GM23338 (cell line): ENCODE measurements around the gene CDH4.

Experiments
- EZH2 ChIP-seq: fragments of 200-600 bp; sonication (generic); IDR thresholded peaks from one replicate; pipeline ENCODE4 v1.8.0; 2017; ENCODE audit warnings: antibody characterized with exemption, mild to moderate bottlenecking, low read depth; ENCODE audit not compliant: unreplicated experiment
- EZH2phosphoT487 ChIP-seq: fragments of 200-600 bp; sonication (generic); IDR thresholded peaks from one replicate; pipeline ENCODE4 v1.8.1; 2018; ENCODE audit warnings: antibody characterized with exemption; ENCODE audit not compliant: unreplicated experiment
- POLR2AphosphoS5 ChIP-seq: IDR thresholded peaks from 2 replicates; pipeline ENCODE4 v1.6.1; 2016; ENCODE audit warnings: antibody characterized with exemption, low read depth
- TF ChIP-seq, protein P1 (sequence below), 2 experiments: fragments of 200-600 bp in 1 of 2; sonication (generic) in 1 of 2; conservative IDR thresholded peaks; 2 replicates each; pipeline versions ENCODE4 v1.5.1 to v1.6.1; 2016 to 2017; ENCODE audit warnings: antibody characterized with exemption in 2 of 2, low read depth in 2 of 2, mild to moderate bottlenecking in 2 of 2, moderate library complexity in 1 of 2
- TF ChIP-seq, protein P2 (sequence below): IDR thresholded peaks from one replicate; pipeline ENCODE4 v1.6.1; 2018; ENCODE audit warnings: antibody characterized with exemption; ENCODE audit not compliant: unreplicated experiment

DNA sequence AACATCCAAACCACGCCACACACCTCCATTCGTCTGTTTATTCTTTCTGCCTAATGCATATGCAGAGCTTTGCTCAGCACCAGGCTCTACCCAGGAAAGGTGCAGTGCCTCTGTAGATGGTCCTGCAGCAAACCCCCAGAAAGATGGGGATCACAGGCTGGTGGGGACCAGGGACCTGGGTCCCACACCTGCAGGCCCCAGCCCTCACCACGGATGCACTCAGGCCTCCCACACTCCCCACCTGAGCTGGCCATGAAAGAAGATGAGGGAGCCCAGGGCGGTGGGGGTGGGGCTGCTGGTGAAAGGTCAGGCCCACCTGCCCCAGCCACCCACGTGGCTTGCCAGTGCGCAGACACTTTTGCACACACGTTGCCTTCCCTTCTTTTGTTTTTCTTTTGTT is 595.9 kb downstream of the CDH4 start:
- TF ChIP-seq, protein P1, sequence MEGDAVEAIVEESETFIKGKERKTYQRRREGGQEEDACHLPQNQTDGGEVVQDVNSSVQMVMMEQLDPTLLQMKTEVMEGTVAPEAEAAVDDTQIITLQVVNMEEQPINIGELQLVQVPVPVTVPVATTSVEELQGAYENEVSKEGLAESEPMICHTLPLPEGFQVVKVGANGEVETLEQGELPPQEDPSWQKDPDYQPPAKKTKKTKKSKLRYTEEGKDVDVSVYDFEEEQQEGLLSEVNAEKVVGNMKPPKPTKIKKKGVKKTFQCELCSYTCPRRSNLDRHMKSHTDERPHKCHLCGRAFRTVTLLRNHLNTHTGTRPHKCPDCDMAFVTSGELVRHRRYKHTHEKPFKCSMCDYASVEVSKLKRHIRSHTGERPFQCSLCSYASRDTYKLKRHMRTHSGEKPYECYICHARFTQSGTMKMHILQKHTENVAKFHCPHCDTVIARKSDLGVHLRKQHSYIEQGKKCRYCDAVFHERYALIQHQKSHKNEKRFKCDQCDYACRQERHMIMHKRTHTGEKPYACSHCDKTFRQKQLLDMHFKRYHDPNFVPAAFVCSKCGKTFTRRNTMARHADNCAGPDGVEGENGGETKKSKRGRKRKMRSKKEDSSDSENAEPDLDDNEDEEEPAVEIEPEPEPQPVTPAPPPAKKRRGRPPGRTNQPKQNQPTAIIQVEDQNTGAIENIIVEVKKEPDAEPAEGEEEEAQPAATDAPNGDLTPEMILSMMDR (conservative IDR thresholded peaks at IDR 0.05; ENCODE audit: low read depth in 2 of 2) = no peak
- TF ChIP-seq, protein P2, sequence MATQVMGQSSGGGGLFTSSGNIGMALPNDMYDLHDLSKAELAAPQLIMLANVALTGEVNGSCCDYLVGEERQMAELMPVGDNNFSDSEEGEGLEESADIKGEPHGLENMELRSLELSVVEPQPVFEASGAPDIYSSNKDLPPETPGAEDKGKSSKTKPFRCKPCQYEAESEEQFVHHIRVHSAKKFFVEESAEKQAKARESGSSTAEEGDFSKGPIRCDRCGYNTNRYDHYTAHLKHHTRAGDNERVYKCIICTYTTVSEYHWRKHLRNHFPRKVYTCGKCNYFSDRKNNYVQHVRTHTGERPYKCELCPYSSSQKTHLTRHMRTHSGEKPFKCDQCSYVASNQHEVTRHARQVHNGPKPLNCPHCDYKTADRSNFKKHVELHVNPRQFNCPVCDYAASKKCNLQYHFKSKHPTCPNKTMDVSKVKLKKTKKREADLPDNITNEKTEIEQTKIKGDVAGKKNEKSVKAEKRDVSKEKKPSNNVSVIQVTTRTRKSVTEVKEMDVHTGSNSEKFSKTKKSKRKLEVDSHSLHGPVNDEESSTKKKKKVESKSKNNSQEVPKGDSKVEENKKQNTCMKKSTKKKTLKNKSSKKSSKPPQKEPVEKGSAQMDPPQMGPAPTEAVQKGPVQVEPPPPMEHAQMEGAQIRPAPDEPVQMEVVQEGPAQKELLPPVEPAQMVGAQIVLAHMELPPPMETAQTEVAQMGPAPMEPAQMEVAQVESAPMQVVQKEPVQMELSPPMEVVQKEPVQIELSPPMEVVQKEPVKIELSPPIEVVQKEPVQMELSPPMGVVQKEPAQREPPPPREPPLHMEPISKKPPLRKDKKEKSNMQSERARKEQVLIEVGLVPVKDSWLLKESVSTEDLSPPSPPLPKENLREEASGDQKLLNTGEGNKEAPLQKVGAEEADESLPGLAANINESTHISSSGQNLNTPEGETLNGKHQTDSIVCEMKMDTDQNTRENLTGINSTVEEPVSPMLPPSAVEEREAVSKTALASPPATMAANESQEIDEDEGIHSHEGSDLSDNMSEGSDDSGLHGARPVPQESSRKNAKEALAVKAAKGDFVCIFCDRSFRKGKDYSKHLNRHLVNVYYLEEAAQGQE = no peak
- TF ChIP-seq EZH2 = no peak
- TF ChIP-seq POLR2AphosphoS5 = no peak
- TF ChIP-seq EZH2phosphoT487 = no peak
